ENCODE data around the gene SPESP1. TPM values are rescaled to one million over a fixed set of nuclear protein-coding genes. Genes with fewer than 3 reads are reported as not detected.
"Not testable (repeated sequence)": the region's sequence is repeated elsewhere in the genome, so short reads cannot be mapped to it uniquely, and the experiment has no call there.

The SPESP1 gene
- total RNA-seq, 2 experiments from 2014 or later = not detected

DNA sequence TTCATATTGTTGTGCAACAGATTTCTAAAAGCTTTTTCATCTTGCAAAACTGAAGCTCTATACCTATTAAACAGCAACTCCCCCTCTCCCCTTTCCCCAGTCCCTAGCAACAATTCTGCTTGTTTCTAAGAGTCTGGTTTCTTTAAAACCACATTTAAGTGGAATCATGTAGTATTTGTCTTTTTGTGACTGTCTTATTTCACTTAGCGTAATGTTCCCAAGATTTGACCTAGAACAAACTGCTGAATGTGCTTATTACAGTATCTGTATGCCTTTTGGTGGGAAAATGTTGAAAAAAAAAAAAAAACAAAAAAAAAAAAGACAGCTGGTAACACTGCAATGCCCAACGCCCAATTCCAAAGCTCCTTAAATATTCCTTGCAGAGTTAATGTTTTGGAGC, 19.5 kb upstream of the SPESP1 start:
- ATAC-seq (no peak), DNase-seq (no peak)
- CTCF ChIA-PET = no interaction called here
- Mint-ChIP-seq H3K4me3 (no peak overlapping the region), H3K27ac (no peak overlapping the region), H3K9me3 (ENCODE audit: insufficient read depth) (peaks cover 6% of the 10 kb centered on the region), H3K4me1 (ENCODE audit: low read depth) (no peaks in the 10 kb centered on the region), H3K27me3 (ENCODE audit: low read depth) (peaks cover 26% of the 10 kb centered on the region), H3K36me3 (ENCODE audit: low read depth) (no peaks in the 10 kb centered on the region)
- POLR2A ChIA-PET = interaction anchor here (0.7 kb wide), 1 partner anchor 29 kb away, joined by 3 read pairs; no protein-coding TSS in a partner anchor

DNA sequence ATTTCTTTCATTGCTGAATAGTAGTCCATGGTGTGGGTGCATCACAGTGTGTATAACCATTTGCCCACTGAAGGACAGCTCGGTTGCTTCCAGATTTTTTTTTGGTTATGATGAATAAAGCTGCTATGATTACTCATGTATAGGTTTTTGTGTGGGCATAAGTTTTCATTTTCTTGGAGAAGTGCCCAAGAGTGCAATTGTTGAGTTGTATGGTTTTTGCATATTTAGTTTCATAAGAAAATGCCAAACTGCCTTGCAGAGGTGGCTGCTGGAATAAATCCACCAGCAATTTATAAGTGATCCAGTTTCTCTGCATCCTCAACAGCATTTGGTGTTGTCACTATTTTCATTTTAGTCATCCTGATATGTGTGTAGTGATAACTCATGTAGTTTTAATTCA, 8.4 kb upstream of the SPESP1 start:
- ATAC-seq = no peak
- H3K9me3 Mint-ChIP-seq (ENCODE audit: insufficient read depth) = no peaks in the 10 kb centered on the region
- H3K4me1 Mint-ChIP-seq (ENCODE audit: low read depth) = no peaks in the 10 kb centered on the region
- H3K4me3 Mint-ChIP-seq = no peak overlapping the region
- DNase-seq = no peak
- ChIA-PET CTCF (no interaction called here), POLR2A (no interaction called here)
- H3K27me3 Mint-ChIP-seq (ENCODE audit: low read depth) = peaks cover 29% of the 10 kb centered on the region
- no peaks in the 10 kb centered on the region for H3K36me3 Mint-ChIP-seq (ENCODE audit: low read depth)
- no peak overlapping the region for H3K27ac Mint-ChIP-seq

DNA sequence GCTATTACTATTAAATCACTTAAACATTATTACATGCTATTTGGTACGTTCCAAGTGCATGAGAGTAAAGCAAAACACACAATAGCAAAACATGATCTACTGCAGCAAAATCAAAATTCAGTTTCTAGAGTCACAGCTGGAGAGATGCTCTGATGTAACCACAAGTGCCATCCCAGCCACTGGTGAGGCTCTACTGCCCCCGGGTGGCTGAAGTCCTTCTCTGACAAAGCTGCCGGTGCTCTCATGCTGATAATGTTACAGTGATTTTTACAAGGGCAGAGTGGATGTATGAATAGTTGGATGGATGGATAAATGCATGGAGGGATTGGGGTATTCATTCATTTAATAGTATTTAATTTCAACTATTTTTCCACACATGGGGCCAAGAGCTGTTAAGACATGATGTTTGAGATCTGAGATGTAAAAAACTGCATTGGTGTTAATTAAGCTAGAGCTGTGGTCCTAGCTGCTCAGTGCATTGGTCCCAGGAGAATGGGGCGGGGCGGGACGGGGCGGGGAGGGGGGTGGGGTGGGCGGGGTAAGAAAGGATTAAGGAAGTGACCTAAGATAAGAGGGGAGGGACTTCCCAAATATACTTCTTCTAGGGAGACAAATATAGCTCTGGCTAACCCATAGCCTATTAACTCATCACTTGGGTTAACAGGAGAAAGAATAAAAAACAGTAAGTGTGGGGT, 5.3 kb upstream of the SPESP1 start:
- H3K4me3 Mint-ChIP-seq = no peak overlapping the region
- H3K27me3 Mint-ChIP-seq (ENCODE audit: low read depth) = peaks cover 27% of the 10 kb centered on the region
- peak; percentile 70 for DNase-seq
- ChIA-PET POLR2A (no interaction called here), CTCF (interaction anchor here (0.7 to 3.3 kb wide), 17 partner anchors 11 to 672 kb away, joined by 3 to 14 read pairs (median 3); no protein-coding TSS in a partner anchor)
- ATAC-seq = peak; percentile 55
- H3K36me3 Mint-ChIP-seq (ENCODE audit: low read depth) = no peaks in the 10 kb centered on the region
- no peak overlapping the region for H3K27ac Mint-ChIP-seq
- no peaks in the 10 kb centered on the region for H3K9me3 Mint-ChIP-seq (ENCODE audit: insufficient read depth)
- no peaks in the 10 kb centered on the region for H3K4me1 Mint-ChIP-seq (ENCODE audit: low read depth)

DNA sequence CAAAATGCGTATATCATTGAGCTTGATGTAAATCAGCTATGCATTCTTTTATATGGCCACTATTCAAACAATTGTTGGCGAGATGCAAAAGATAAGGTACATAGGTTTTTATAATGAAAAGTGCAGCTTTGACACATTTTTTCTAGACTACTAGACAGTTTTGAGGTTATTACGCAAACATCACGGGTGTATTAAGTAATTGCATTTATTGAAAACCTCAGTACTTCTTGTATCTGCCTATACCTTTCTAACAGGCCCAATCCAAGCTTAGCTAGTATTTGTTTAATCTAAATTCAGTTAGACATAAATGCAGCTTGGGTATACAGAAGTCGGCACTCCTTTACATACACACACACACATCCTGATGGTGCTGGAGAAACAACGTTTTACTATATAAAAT, 2.7 kb downstream of the SPESP1 start:
- Mint-ChIP-seq H3K27me3 (ENCODE audit: low read depth) (peaks cover 9% of the 10 kb centered on the region), H3K36me3 (ENCODE audit: low read depth) (no peaks in the 10 kb centered on the region), H3K4me3 (no peak overlapping the region), H3K9me3 (ENCODE audit: insufficient read depth) (no peaks in the 10 kb centered on the region), H3K27ac (no peak overlapping the region), H3K4me1 (ENCODE audit: low read depth) (no peaks in the 10 kb centered on the region)
- DNase-seq (no peak), ATAC-seq (no peak)
- POLR2A ChIA-PET = no interaction called here
- CTCF ChIA-PET = no interaction called here

DNA sequence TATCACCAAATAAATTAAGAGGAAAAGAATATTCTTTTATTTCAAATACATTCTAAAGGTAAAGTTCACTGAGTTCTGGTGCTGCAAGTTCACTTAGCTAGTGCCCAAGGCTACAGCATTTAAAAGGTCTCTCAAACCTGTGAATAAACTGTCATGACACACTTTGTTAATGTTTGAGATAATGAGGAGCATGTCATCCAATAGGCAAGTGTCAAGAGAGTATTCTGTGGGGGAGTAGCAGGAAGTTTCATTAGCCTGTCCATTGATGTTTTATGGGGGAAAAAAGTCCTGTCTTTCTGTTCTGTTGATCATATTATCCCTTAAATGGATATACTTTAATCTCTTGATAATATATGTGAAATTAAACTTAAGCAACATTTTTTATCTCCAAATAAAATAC, 4.0 kb downstream of the SPESP1 start:
- H3K4me1 Mint-ChIP-seq (ENCODE audit: low read depth) = no peaks in the 10 kb centered on the region
- POLR2A ChIA-PET = no interaction called here
- no peak for DNase-seq
- no peaks in the 10 kb centered on the region for H3K9me3 Mint-ChIP-seq (ENCODE audit: insufficient read depth)
- peaks cover 14% of the 10 kb centered on the region for H3K27me3 Mint-ChIP-seq (ENCODE audit: low read depth)
- H3K36me3 Mint-ChIP-seq (ENCODE audit: low read depth) = no peaks in the 10 kb centered on the region
- H3K4me3 Mint-ChIP-seq = no peak overlapping the region
- no peak overlapping the region for H3K27ac Mint-ChIP-seq
- CTCF ChIA-PET = no interaction called here
- ATAC-seq = no peak

DNA sequence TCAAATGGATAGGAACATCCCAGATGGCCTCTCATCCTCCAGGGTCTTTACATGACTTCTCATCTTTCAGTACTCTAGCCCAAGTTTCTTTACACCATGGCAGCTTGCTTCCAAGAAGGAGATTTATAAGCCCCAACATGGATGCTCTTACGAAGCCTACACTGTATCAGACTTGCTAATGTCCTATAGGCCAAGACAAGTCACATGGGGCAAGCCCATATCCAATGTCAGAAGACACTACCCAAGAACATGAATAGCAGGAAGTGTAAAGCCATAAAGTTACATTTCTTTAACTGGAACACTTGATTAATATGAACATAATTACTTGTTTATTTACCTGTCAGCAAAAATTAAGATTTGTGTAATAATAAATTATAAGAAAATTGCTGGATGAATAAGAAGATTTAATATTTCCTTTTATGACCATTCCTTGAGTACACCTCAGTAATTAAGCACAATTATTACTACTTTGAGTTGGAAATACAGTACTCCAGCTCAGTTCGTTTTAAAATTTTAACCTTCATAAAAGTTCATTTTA, 5.1 kb downstream of the SPESP1 start:
- no peaks in the 10 kb centered on the region for H3K9me3 Mint-ChIP-seq (ENCODE audit: insufficient read depth)
- no peak overlapping the region for H3K27ac Mint-ChIP-seq
- H3K36me3 Mint-ChIP-seq (ENCODE audit: low read depth) = no peaks in the 10 kb centered on the region
- DNase-seq (no peak), ATAC-seq (no peak)
- H3K4me3 Mint-ChIP-seq = no peak overlapping the region
- CTCF ChIA-PET = no interaction called here
- H3K27me3 Mint-ChIP-seq (ENCODE audit: low read depth) = peaks cover 17% of the 10 kb centered on the region
- POLR2A ChIA-PET = no interaction called here
- H3K4me1 Mint-ChIP-seq (ENCODE audit: low read depth) = no peaks in the 10 kb centered on the region

DNA sequence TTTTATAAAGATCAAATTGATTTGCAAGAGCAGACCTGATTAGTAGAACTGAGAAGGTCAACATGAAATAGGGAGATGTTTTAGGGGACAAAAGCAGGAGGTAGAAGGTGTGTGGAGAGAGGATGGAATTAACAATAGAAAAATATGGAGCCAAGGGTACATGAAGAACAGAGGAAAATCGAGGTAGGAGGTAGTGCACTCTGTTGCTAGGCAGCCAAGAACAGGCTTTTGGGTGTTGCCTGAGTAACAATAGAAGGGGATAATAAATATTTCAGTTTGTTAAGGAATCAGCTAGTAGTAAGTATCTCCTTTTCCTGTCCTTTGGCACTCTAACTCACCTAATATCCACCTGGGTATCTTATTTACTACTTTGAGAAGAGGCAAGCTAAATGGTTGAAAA, 9.2 kb downstream of the SPESP1 start:
- POLR2A ChIA-PET = no interaction called here
- no peak overlapping the region for H3K4me3 Mint-ChIP-seq
- peaks cover 24% of the 10 kb centered on the region for H3K27me3 Mint-ChIP-seq (ENCODE audit: low read depth)

DNA sequence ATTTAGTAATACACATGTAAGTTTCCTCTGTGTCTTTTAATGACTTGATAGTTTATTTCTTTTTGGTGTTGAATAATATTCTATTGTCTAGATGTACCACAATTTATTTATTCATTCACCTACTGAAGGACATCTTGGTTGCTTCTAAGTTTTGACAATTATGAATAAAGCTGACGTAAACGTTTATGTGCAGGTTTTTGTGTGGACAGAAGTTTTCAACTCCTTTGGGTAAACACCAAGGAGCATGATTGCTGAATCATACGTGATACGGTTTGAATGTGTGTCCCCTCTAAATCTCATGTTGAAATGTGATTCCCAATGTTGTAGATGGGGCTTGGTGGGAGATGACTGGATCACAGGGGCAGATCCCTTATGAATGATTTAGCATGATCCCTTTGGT, 21.5 kb downstream of the SPESP1 start:
- POLR2A ChIA-PET = no interaction called here
- CTCF ChIA-PET = no interaction called here
- no peaks in the 10 kb centered on the region for H3K36me3 Mint-ChIP-seq (ENCODE audit: low read depth)
- DNase-seq (no peak), ATAC-seq (no peak)
- H3K9me3 Mint-ChIP-seq (ENCODE audit: insufficient read depth) = no peaks in the 10 kb centered on the region
- no peaks in the 10 kb centered on the region for H3K4me1 Mint-ChIP-seq (ENCODE audit: low read depth)
- H3K4me3 Mint-ChIP-seq = no peak overlapping the region
- no peak overlapping the region for H3K27ac Mint-ChIP-seq
- peaks cover 29% of the 10 kb centered on the region for H3K27me3 Mint-ChIP-seq (ENCODE audit: low read depth)

More for the DNA sequence above, 9.2 kb downstream of the SPESP1 start:
- Mint-ChIP-seq H3K27ac (no peak overlapping the region), H3K9me3 (ENCODE audit: insufficient read depth) (no peaks in the 10 kb centered on the region), H3K4me1 (ENCODE audit: low read depth) (no peaks in the 10 kb centered on the region), H3K36me3 (ENCODE audit: low read depth) (no peaks in the 10 kb centered on the region)
- DNase-seq (no peak), ATAC-seq (no peak)
- CTCF ChIA-PET = interaction anchor here (1.1 kb wide), 1 partner anchor 21 kb away, joined by 3 read pairs; no protein-coding TSS in a partner anchor

DNA sequence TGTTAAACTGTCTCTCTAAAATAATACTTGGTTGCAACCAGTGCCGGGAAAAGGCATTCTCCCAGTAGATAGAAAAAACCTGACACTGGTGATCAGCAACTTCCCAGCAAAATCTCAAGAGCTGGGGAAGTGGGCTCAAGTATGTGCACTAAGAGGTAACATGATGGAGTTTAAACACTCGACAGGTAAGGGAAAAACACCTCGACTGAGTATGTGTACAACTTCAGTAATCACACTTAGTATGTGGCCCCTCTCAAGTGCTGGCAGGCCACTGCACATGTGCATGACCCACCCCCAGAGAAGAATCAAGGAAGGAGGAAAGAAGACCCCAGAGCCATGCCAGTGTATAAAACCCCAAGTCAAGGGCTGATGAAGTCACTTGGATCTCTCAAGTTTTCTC, 27.4 kb downstream of the SPESP1 start:
- ChIA-PET CTCF (no interaction called here), POLR2A (no interaction called here)
- H3K4me3 Mint-ChIP-seq = no peak overlapping the region
- H3K27me3 Mint-ChIP-seq (ENCODE audit: low read depth) = peaks cover 37% of the 10 kb centered on the region
- H3K27ac Mint-ChIP-seq = no peak overlapping the region
- no peaks in the 10 kb centered on the region for H3K36me3 Mint-ChIP-seq (ENCODE audit: low read depth)
- no peaks in the 10 kb centered on the region for H3K4me1 Mint-ChIP-seq (ENCODE audit: low read depth)
- H3K9me3 Mint-ChIP-seq (ENCODE audit: insufficient read depth) = no peaks in the 10 kb centered on the region
- ATAC-seq (no peak), DNase-seq (no peak)

DNA sequence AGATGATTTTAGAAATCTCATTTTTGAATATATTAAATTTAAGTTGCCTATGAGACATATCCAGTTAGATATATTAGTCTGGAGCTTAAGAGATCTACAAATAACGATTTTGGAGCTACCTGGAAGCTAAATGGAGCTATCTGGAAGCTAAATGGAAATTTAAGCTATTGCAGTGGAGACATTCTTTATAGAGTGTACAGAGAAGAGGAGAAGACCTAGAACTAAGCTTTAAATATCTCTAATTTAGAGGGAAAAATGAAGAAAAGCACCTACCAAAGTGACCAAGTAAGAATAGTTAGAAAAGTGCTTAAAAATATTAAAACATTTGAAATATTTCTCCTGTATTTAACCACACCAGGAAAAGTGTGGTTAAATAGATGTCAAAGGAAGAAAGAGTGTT, 28.3 kb downstream of the SPESP1 start:
- ATAC-seq (no peak), DNase-seq (no peak)
- POLR2A ChIA-PET = no interaction called here
- peaks cover 36% of the 10 kb centered on the region for H3K27me3 Mint-ChIP-seq (ENCODE audit: low read depth)
- no peaks in the 10 kb centered on the region for H3K9me3 Mint-ChIP-seq (ENCODE audit: insufficient read depth)
- H3K27ac Mint-ChIP-seq = no peak overlapping the region
- no peaks in the 10 kb centered on the region for H3K36me3 Mint-ChIP-seq (ENCODE audit: low read depth)
- no peaks in the 10 kb centered on the region for H3K4me1 Mint-ChIP-seq (ENCODE audit: low read depth)
- CTCF ChIA-PET = no interaction called here
- no peak overlapping the region for H3K4me3 Mint-ChIP-seq

DNA sequence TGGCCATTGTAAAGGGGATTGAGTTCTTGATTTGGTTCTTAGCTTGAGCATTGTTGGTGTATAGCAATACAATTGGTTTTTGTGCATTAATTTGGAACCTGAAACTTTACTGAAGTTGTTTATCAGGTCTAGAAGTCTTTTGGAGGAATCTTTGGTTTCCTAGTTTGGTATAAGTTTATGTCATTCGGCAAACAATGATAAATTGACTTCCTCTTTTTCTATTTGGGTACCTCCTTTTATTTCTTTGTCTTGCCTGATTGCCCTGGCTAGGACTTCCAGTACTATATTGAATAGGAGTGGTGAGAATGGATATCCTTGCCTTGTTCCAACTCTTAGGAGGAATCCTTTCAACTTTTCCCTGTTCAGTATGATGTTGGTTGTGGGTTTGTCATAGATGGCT, 32.1 kb downstream of the SPESP1 start:
- ChIA-PET POLR2A (no interaction called here), CTCF (no interaction called here)
- H3K27me3 Mint-ChIP-seq (ENCODE audit: low read depth) = peaks cover 30% of the 10 kb centered on the region
- DNase-seq (no peak), ATAC-seq (no peak)
- no peaks in the 10 kb centered on the region for H3K36me3 Mint-ChIP-seq (ENCODE audit: low read depth)
- no peaks in the 10 kb centered on the region for H3K9me3 Mint-ChIP-seq (ENCODE audit: insufficient read depth)
- H3K4me1 Mint-ChIP-seq (ENCODE audit: low read depth) = no peaks in the 10 kb centered on the region
- no peak overlapping the region for H3K27ac Mint-ChIP-seq
- H3K4me3 Mint-ChIP-seq = no peak overlapping the region

DNA sequence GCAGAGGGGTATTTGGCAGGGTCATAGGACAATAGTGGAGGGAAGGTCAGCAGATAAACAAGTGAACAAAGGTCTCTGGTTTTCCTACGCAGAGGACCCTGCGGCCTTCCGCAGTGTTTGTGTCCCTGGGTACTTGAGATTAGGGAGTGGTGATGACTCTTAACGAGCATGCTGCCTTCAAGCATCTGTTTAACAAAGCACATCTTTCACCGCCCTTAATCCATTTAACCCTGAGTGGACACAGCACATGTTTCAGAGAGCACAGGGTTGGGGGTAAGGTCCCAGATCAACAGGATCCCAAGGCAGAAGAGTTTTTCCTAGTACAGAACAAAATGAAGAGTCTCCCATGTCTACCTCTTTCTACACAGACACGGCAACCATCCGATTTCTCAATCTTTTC, 33.4 kb downstream of the SPESP1 start:
- H3K4me3 Mint-ChIP-seq, CTCF ChIA-PET: not testable (repeated sequence)
- H3K27me3 Mint-ChIP-seq (ENCODE audit: low read depth) = peaks cover 34% of the 10 kb centered on the region

DNA sequence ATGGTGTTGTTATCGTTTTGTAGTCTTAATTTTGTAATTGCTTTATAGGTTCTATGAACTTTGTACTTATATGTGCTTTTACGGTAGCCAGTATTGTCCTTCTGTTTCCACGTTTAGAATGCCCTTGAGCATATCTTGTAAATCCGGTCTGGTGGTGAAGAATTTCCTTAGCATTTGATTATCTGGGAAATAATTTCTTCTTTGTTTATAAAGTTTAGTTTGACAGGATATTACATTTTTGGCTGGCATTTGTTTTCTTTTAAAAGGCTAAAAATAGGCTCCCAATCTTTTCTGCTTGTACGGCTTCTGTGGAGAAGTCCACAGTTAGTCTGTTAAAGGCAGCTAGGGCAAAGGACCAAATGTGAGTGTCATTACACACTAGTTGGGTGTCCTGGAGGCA, 36.7 kb downstream of the SPESP1 start:
- ChIA-PET CTCF (no interaction called here), POLR2A (no interaction called here)
- DNase-seq (no peak), ATAC-seq (no peak)
- peaks cover 32% of the 10 kb centered on the region for H3K27me3 Mint-ChIP-seq (ENCODE audit: low read depth)
- peaks cover 8% of the 10 kb centered on the region for H3K9me3 Mint-ChIP-seq (ENCODE audit: insufficient read depth)
- H3K36me3 Mint-ChIP-seq (ENCODE audit: low read depth) = no peaks in the 10 kb centered on the region
- H3K4me3 Mint-ChIP-seq = no peak overlapping the region
- H3K27ac Mint-ChIP-seq = no peak overlapping the region
- no peaks in the 10 kb centered on the region for H3K4me1 Mint-ChIP-seq (ENCODE audit: low read depth)

More for the DNA sequence above, 33.4 kb downstream of the SPESP1 start:
- ATAC-seq; H3K4me1 Mint-ChIP-seq (ENCODE audit: low read depth); POLR2A ChIA-PET; H3K9me3 Mint-ChIP-seq (ENCODE audit: insufficient read depth); H3K27ac Mint-ChIP-seq; H3K36me3 Mint-ChIP-seq (ENCODE audit: low read depth); DNase-seq: not testable (repeated sequence)

Data from activated CD8-positive, alpha-beta T cell treated with anti-CD3 and anti-CD28 coated beads, Interleukin-2, amount 10 ng/mL, durations not matched to agents 7 days and 5 days (primary cell).